Measurements from ENCODE around the gene LRRC41. TPM values are rescaled to one million over a fixed set of nuclear protein-coding genes. Genes with fewer than 3 reads are reported as not detected.

The LRRC41 gene
- total RNA-seq, 2 donors from 2014 or later = 74.2 to 88.9 TPM

DNA sequence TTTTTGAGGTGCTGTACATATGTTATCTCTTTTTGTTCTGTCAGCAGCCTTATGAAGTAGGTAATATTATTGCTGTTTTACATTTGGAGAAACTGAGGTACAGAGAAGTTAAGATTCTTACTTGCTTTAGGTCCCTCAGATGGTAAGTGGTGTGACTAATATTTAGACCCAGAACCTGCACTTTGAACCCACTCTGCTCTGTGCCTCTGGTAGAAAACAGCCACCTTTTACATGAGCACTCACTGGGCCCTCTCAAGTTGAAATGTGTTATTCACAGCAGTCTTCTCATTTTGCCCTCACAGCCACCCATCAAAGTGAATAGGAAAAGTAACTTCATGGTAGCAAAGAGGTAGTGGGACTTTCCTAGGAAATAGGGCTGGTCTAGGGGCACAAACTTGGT lies 41.9 kb upstream of the LRRC41 start:
- no peaks in the 10 kb centered on the region for H3K27me3 ChIP-seq (ENCODE audit: control insufficient read depth, insufficient read depth, low read length, poor library complexity, severe bottlenecking)
- H3K27ac ChIP-seq (ENCODE audit: low read depth, low read length) = no peak overlapping the region
- H3K9me3 ChIP-seq (ENCODE audit: control insufficient read depth, low read length) = peaks cover under 1% of the 10 kb centered on the region
- peaks cover 63% of the 10 kb centered on the region for H3K36me3 Mint-ChIP-seq (ENCODE audit: low read depth)
- H3K27ac Mint-ChIP-seq = no peak overlapping the region
- H3K9me3 Mint-ChIP-seq = no peaks in the 10 kb centered on the region
- H3K4me1 Mint-ChIP-seq = peaks cover 19% of the 10 kb centered on the region
- no peak overlapping the region for H3K4me3 Mint-ChIP-seq
- peaks cover 51% of the 10 kb centered on the region for H3K36me3 ChIP-seq (ENCODE audit: control insufficient read depth, insufficient read depth, low read length)
- H3K27me3 Mint-ChIP-seq (ENCODE audit: insufficient read depth) = no peaks in the 10 kb centered on the region
- no peaks in the 10 kb centered on the region for H3K4me1 ChIP-seq (ENCODE audit: control insufficient read depth, insufficient read depth, low read length)
- DNase-seq = no peak
- no peak overlapping the region for H3K4me3 ChIP-seq (ENCODE audit: low read length)
- TF ChIP-seq, protein P1, sequence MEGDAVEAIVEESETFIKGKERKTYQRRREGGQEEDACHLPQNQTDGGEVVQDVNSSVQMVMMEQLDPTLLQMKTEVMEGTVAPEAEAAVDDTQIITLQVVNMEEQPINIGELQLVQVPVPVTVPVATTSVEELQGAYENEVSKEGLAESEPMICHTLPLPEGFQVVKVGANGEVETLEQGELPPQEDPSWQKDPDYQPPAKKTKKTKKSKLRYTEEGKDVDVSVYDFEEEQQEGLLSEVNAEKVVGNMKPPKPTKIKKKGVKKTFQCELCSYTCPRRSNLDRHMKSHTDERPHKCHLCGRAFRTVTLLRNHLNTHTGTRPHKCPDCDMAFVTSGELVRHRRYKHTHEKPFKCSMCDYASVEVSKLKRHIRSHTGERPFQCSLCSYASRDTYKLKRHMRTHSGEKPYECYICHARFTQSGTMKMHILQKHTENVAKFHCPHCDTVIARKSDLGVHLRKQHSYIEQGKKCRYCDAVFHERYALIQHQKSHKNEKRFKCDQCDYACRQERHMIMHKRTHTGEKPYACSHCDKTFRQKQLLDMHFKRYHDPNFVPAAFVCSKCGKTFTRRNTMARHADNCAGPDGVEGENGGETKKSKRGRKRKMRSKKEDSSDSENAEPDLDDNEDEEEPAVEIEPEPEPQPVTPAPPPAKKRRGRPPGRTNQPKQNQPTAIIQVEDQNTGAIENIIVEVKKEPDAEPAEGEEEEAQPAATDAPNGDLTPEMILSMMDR (conservative IDR thresholded peaks at IDR 0.05) = no peak
- no peak overlapping the region for H3K9ac ChIP-seq (ENCODE audit: extremely low read depth, low read length, poor library complexity, severe bottlenecking)

DNA sequence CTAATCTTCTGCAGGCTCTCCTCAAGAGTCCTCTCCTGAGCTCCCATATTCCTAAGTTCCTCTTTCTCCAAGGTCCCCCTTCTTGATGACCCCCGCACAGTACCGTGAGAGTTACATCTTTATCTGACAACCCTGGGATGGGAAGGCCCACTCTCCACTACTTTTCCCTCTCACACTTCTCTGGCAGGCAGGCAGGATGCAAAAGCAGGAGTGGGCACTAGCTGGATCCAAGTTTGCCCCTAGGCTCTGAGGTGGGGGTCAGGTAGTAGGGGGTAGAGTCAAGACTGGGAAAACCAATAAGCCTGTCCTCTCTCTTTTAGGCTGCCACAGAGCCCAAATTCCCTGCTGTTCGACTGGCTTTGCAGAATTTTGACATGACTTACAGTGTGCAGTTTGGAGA lies 41.1 kb upstream of the LRRC41 start:
- Mint-ChIP-seq H3K27me3 (ENCODE audit: insufficient read depth) (no peaks in the 10 kb centered on the region), H3K9me3 (no peaks in the 10 kb centered on the region), H3K36me3 (ENCODE audit: low read depth) (peaks cover 55% of the 10 kb centered on the region), H3K4me1 (peaks cover 21% of the 10 kb centered on the region), H3K27ac (peak overlapping the region; percentile 58), H3K4me3 (no peak overlapping the region)
- TF ChIP-seq, protein P1 (conservative IDR thresholded peaks at IDR 0.05) = no peak
- no peak for DNase-seq
- peaks cover 43% of the 10 kb centered on the region for H3K36me3 ChIP-seq (ENCODE audit: control insufficient read depth, insufficient read depth, low read length)
- H3K9me3 ChIP-seq (ENCODE audit: control insufficient read depth, low read length) = no peaks in the 10 kb centered on the region
- no peak overlapping the region for H3K9ac ChIP-seq (ENCODE audit: extremely low read depth, low read length, poor library complexity, severe bottlenecking)
- H3K4me1 ChIP-seq (ENCODE audit: control insufficient read depth, insufficient read depth, low read length) = no peaks in the 10 kb centered on the region
- H3K27ac ChIP-seq (ENCODE audit: low read depth, low read length) = no peak overlapping the region
- 80 to 90% methylated on average over 1 to 3 of the region's 3 CpGs for WGBS, 2 experiments (ENCODE audit: insufficient coverage in 1 of 2, insufficient read length in 1 of 2)
- H3K4me3 ChIP-seq (ENCODE audit: low read length) = no peak overlapping the region
- H3K27me3 ChIP-seq (ENCODE audit: control insufficient read depth, insufficient read depth, low read length, poor library complexity, severe bottlenecking) = no peaks in the 10 kb centered on the region

DNA sequence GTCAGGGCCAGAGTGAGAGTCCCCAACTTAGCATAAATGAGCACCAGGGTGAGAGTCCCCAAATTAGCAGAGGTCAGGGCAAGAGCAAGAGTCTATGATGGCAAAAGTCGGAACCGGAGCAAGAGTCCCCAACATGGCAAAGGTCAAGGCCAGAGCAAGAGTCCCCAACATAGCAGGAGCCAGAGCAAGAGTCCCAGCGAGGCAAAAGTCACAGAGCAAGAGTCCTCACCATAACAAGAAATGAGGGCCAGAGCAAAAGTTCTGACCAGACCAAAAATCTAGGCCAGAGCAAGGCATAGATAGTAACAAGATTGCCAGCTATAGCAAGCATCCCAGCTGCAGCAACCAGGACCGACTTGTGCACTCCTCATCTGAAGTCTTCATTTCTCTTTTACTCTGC lies 40.3 kb upstream of the LRRC41 start:
- no peak overlapping the region for H3K27ac ChIP-seq (ENCODE audit: low read depth, low read length)

More for the DNA sequence above, 40.3 kb upstream of the LRRC41 start:
- H3K4me1 ChIP-seq (ENCODE audit: control insufficient read depth, insufficient read depth, low read length) = no peaks in the 10 kb centered on the region
- DNase-seq = no peak
- peaks cover 22% of the 10 kb centered on the region for H3K4me1 Mint-ChIP-seq
- H3K9ac ChIP-seq (ENCODE audit: extremely low read depth, low read length, poor library complexity, severe bottlenecking) = no peak overlapping the region
- no peaks in the 10 kb centered on the region for H3K9me3 ChIP-seq (ENCODE audit: control insufficient read depth, low read length)
- peak overlapping the region; percentile 58 for H3K27ac Mint-ChIP-seq
- H3K9me3 Mint-ChIP-seq = no peaks in the 10 kb centered on the region
- no peaks in the 10 kb centered on the region for H3K27me3 Mint-ChIP-seq (ENCODE audit: insufficient read depth)
- no peak overlapping the region for H3K4me3 ChIP-seq (ENCODE audit: low read length)
- H3K36me3 Mint-ChIP-seq (ENCODE audit: low read depth) = peaks cover 53% of the 10 kb centered on the region
- peaks cover 36% of the 10 kb centered on the region for H3K36me3 ChIP-seq (ENCODE audit: control insufficient read depth, insufficient read depth, low read length)
- no peaks in the 10 kb centered on the region for H3K27me3 ChIP-seq (ENCODE audit: control insufficient read depth, insufficient read depth, low read length, poor library complexity, severe bottlenecking)
- no peak overlapping the region for H3K4me3 Mint-ChIP-seq
- TF ChIP-seq, protein P1 (conservative IDR thresholded peaks at IDR 0.05) = no peak
- WGBS, 2 experiments (ENCODE audit: insufficient coverage in 1 of 2, insufficient read length in 1 of 2) = 96 to 100% methylated on average over 4 of the region's 4 CpGs

Data from endodermal cell (in vitro differentiated cells).